HG03442 (cell line): ENCODE data around the gene KITLG.
"Not testable (repeated sequence)": the region's sequence is repeated elsewhere in the genome, so short reads cannot be mapped to it uniquely, and the experiment has no call there.

Experiments
- ATAC-seq: cut with Tn5 transposase; IDR thresholded peaks from one replicate; pipeline ENCODE4 v1.9.1; 2021; ENCODE audit warnings: mild to moderate bottlenecking, moderate library complexity; ENCODE audit not compliant: unreplicated experiment

Gene KITLG

DNA sequence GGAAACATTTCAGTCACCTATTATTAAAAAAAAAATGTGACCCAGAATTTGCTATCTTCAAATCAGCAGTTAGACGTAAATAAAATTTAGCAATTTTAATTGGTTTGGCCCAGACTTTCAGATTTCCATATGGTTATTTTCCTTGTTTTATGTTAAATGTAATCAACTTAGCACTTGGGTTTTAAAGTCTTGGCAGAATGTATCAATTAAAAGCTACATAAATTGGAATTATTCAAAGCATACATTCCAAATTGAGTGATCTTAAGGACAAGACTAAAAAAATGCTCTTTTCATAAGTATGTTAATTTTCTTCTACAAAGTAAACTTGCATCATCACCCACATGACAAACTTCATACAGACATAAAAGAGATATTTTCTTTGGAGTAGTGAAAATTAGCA lies 3.4 kb downstream of the KITLG start:
- ATAC-seq: no peak

DNA sequence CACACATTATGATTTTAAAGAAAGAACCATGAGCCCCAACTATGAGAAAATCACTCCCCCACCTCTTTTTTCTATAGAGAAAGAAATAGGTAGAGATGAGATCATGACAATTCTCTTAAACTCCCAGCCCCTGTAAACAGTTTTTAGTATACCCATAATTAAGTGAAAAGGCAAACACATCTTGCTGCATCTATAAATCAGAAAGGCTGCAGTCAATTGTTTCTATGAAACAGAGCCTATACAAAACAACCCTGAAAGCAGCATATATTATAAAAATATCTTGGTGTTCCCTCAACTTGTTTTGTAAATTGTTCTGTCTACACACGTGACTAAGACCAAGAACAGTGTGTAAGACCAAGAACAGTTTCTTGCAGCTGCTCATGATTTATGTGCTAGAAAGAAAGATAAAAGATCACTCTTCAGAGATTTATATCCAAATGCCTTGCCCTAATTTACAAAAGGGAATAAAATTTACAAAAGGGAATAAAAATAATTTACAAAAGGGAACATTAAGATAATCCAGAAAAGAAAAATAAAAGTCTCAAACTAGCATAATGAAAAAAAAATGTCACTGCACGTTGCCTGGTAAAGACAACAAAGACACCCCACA lies 4.8 kb downstream of the KITLG start:
- ATAC-seq: no peak

DNA sequence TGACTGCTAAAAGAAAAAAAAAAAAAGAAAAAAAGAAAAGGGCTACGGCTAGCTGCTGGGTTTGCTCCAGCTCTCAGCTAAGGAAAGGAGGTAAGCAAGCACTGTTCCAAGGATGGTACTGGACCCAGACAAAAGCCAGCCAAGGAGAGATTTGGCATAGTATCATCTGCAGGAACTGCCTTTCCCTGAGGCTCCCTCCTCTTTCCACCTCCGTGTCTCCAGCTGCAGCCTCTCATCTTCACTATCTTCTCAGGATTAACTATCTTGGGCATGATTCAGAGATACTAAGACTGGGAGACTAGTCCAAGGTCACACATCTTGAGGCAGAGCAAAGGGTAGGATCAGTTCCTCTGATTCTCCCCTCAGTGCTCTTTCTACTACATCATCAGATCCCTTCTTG lies 6.0 kb downstream of the KITLG start:
- no peak for ATAC-seq

DNA sequence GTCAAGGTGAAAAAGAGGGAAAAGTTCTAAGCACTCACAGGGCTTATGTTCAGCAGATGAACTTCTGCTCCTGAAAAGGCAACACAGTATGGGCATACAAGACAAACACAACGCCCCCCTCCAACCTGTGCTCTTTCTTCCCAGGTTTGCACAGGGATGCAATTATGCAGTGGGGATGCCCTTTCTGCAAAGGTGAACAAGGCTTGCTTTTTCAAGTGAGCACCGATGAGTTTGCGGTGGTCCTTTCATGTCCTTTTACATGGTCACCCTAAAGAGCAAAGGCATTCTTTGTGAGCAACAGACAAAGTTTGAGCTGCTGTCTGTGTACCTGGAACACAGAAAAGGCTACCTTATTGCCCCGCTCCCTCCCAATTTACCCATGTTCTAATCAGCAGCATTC lies 6.7 kb downstream of the KITLG start:
- ATAC-seq: no peak

DNA sequence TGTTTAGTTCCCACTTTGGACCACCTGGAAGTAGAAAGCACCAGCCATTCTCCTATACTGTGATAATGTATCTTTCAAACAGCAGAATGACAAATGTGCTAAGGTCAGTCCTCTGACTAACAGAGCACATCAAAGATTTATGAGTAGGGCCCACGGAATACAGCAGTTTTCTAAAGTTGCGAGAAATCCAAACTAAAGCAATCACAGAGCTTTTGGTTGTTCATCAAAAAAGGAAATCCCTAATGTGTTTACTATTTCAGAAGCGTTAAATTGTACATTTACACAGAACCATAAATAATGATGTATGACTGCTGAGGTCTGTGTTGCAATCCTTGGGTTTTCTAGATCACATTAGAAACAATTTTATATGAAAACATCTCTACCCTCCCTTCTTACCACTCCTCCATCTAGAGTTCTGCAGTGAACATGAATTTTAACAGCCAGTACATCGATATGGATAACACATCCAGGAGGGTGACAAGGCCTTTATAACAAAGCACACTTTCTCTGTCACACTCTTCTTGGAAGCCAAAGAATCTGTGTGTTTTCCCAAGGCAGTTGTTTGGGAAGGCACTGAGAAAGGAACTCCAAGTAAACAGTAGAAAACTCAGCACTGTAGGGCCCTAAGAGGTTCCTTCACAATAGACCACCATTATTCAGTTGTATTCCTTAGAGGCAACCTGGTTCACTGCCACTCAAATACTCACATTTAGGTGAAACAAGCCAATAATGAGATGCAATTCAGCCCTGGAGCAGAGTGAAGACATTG lies 7.3 kb downstream of the KITLG start:
- no peak for ATAC-seq

DNA sequence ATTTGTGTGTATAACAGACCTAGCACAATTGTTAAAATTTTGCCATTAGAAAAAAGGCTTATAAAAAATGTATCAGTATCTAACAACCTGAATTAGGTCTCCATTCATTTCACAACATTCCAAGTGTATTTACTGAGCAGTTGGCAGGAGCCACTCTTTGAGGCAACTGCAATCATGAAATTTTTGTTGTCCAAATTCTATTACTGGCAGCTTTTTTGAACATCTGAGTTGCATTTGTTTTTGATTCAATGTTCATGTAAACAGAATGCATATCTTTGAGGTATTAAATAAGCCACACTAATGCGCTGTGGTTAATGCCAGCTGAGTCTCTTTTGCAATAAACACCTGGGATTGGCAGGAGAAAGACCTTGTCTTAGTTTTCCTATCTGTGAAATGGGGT lies 8.7 kb downstream of the KITLG start:
- ATAC-seq: no peak

DNA sequence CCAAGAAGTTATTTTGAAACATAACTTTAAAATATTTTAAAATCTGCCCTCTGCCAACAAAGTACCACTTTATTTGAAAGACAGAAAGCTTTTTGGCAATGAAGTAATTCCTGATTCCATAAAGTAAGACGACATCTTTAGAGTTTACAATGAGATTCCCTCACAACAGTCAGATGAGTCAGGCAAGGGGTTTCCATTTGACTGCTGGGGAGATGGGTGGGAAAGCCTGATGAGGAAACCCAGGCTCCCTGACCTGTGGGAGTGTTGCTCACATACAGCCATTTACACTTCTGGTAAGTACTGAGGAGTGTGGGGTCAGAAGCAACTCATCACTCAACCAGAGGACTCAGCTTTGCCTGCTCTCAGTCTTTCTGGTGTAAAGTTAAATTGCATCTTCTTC lies 10.2 kb downstream of the KITLG start:
- no peak for ATAC-seq

DNA sequence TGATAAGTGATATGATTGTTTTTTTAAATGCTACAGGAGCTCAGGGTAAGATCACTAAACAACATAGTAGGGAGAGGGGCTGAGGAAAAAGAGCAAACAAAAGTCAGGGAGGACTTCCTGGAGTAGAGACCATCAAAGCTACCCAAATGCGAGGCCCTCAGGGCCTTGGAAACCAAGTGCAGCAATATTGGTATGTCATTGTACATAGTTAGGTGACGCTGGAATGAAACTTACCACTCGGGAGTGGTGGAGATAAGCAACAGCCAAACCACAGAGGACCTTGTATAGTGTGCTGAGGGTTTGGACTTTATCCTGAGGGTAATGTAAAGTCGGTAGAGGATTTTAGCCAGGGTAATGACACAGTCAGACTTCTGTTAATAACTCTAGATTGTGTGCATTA lies 13.8 kb downstream of the KITLG start:
- ATAC-seq: no peak

DNA sequence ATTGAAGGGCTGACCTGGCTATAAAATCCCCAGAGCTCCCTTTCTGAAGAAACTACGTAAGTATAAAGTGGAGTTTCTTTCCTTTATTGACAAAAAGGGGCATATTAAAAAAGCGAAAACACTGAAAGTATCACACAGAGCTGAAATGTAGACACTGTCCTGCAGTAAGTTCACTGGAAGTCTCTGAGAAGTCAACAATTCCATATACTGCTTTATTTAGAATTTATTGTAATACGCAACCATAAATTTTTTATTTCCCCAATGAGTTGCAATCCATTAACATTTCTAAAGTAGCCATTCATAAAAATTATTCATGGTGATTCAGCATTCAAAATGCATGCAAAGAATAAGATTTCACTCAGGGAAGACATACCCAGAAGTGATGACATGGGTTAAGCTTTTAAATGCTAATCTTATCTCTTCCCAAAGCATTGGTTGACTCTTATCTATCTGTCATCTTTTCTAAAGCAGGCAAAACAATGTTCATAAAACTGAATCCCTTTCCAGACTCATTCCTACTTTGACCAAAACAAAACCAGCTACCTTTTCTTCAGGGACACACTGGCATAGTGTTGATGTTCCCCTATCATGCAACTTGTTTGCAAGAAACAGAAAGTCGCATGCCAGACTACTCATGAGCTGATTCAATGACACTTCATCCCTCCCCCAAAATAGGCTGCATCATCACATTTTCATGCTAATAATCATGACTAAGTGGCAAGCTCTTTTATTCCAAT lies 17.3 kb downstream of the KITLG start:
- no peak for ATAC-seq

DNA sequence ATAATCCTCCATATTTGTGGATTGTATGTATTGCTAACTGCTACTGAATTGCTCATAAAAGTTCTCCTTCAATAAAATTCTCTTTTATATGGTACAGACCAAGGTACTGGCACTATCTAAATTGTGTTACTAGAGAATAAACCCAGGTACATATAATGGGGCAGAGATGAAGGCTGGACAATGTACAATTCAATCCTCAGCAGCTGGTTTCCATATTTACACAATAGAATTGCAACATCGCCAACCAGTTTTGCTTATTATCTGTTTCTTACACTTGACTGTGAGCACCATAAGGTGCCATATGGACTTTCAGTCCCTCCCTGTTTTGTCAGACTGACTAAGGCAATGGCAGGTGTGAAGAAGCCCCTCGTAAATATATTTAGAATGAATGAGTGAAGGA lies 18.1 kb downstream of the KITLG start:
- no peak for ATAC-seq

DNA sequence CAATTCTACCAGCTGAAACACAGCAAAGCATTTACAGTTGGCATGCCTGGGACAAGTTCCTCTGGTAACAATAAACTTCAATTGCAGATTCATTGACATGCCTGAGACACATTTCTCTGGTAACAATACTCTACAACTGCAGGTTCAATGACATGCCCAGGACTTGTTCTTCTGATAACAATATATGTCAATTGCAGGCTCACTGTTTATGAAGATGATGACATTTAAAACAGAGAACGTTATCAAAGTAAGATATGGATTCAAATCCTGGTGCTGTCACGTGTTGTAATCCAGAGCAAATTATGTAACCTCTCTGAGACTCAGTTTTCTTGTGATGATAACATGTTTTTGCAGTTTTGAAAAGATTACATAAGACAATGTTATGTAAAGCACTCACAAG lies 20.5 kb downstream of the KITLG start:
- ATAC-seq: no peak

DNA sequence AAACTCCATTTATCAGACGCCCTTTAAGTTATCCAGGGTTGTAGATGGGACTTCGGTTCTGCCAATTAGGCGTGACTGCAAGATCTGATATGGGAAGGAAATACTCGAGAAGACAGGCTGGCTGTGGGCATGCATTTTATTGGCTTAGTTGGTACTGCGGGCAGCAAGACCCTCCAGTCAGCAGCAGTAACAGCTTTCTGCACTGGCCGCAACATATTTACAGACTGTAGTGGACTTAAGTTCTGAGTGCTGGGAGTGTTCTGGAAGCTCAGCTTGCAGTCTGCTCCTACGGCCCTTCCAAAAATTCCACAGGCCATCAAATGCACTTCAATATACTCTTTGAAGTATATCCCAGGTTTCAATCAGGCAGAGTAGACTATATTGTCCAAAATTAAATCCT lies 21.1 kb downstream of the KITLG start:
- no peak for ATAC-seq

DNA sequence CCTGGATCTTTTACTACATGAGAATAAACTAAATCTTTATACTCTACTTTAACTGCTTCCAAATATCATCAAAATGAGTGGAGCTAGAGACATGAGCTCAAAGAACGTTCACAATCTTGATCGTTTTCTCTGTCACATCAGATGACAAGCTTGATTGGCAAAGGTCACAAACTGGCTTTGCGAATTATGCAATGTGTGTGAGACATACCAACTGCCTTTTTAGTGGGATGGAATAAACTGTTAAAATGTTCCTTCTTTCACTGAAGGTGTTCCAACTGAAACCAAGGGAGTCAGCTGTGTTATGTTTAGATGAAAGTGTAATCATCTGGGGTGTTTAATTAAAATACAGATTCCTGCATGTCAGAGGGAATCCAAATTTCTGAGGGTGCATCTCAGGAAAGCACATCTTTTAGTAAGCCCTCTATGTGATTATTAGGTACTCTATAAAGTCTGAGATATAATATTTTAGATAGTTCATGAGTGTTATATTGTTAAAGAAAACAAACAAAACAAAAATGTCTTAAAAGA lies 21.9 kb downstream of the KITLG start:
- no peak for ATAC-seq

DNA sequence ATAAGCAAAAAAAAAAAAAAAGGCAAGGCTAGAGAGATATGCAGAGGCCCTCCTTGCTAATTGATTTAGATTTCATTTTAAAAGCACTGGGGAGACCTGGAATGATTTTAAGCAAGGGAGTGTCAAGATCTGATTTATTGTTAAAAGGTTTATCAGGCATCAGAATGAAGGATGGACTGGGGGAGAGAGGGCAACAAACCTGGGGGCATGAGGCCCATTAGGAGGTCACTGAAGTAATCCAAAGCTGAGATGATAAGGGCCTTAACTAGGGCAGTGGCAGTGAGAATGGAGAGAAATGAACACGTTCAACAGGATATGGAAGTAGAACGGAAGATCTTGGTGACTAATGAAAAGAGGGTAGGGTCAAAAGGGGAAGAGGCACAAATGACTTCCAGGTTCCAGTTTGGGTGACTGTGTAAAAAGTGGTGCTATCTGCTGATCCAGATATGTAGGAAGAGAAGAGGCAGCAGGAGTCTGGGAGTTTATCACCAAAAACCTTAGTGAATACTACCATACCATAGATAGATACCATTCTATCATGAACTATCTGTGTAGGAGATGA lies 24.0 kb downstream of the KITLG start:
- ATAC-seq: no peak

DNA sequence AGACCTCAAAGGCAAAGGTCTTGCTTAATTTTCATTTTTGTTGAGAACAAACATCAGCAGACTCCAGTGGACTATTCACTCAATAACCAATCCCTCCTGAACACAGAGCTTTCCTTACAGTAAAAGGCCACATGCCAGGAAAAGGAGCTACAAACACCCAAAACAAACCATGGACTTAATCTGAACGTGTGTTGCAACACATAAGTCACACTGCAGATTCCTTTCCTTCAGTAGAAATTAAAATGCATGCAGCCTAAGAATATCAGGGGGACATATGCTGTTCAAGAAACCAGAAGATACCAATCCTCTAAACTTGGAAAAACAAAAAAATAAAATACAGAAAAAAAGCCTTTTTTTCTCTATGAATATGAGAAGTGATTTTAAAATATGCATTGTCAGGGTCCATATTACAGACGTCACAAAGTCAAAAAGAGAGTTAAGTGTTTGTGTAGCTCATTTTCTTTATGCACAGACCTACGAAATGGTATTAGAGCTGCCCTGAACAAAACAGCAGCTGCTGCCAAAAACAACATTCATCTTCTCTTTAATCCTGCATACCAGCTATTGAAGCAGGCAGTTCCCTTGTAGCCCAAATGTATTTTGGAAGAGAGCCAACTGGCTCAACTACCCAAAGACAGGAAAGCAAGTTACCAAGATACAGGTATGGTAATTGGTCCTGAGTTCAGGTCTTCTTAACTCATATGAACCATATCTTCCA lies 26.2 kb downstream of the KITLG start:
- no peak for ATAC-seq

DNA sequence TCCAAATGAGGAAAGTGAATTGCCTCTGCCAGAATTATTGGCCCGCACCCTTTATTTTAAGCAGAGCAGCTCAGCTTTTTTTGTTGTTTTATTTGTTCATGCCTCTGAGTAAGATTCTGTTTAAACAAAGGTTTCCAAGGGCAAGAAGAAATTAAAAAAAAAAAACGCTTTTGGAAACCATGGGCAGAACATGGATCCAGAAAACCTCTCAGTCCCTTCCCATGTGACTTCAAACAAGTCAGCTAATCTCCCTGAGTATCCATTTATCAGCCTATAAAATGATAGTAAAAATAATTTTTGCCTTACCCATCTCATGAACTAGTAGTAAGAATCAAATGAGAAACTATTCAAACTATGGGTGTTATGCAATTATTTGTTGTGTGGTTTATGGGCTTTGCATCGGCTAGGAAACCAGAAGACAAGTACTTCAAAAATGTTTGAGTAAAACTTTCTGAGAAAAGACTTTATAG lies 27.6 kb downstream of the KITLG start:
- no peak for ATAC-seq

DNA sequence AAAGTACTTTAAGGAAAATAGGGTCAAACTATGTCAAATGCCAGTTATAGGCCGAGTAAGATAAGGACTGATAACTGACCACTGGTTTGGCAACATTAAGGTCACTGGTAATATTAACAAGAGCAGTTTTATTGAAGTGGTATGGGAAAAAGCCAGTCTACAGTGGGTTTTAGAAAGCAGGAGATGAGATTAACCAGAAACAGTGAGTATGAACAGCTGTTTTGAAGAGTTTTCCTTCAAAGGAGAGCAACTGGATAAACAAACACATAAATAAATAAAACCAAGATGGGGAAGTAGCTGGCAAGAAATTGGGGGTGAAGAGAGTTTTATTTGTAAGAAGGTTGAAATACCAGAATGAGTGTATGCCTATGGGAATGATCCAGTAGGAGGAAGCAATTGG lies 30.3 kb downstream of the KITLG start:
- no peak for ATAC-seq

DNA sequence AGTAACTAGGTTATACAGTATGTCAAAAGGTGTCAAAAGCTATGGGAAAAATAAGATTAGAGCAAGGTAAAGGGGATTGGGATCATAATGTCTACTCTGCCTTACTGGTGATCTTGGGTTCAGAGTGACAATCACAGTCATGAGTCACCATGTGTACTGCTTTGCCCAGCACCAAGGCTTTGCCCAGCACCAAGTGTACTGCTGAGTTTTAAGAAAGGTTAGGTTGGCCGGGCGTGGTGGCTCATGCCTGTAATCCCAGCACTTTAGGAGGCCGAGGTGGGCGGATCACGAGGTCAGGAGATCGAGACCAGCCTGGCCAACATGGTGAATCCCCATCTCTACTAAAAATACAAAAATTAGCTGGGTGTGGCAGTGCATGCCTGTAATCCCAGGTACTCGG lies 32.3 kb downstream of the KITLG start:
- ATAC-seq: not testable (repeated sequence)

DNA sequence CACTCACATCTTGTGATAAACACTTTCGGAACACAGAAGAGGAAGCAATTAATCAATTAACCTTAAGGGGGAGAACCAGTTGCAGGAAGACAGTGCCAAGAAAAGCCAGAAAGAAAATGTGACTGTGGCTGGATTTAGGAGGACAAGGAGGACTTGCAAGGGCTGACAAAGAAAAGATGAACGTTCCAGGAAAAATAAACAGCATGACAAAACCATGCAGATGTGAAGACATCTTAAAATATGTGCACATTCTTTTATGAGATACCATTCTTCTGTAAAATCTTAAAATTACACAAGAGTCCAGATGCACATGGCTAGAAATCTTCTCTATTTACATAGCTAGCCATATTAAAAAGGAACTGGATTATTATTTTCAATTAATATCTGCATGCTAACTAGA lies 33.4 kb downstream of the KITLG start:
- ATAC-seq: no peak

DNA sequence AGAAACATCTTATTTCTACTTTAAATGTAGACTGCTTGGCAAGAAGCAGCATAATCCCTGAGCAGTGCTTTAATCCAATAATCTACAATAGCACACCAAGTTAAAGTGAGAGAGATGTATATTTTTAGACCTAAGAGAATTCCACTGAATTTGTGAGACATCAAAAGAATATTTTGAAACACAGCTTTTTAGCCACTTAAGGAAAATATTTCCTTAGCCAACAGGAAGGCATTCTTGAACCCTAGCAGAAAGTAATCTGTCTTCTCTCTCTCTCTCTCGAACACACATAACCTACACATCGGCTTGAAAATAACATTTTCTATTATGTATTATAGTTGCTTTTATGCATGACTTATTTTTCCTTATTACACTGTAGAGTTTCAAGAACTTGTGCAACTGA lies 34.0 kb downstream of the KITLG start:
- no peak for ATAC-seq
